Lower lobe of right lung (tissue), 2 donors: ENCODE results near the gene KCNJ6. TPM values are rescaled to one million over a fixed set of nuclear protein-coding genes. Genes with fewer than 3 reads are reported as not detected.

Experiments
- ATAC-seq, 2 donors: fragments of 200-7000 bp; cut with Tn5 transposase; one replicate each; pipeline ENCODE4 v1.9.1; 2020 to 2022; ENCODE audit warnings: mild to moderate bottlenecking in 2 of 2, moderate library complexity in 2 of 2
- DNase-seq: peaks from one replicate; pipeline ENCODE4 v3.0.0-alpha.2; 2020
- H3K27ac ChIP-seq: fragments of 200-600 bp; one replicate; pipeline ENCODE4 v1.8.0; 2022
- H3K27me3 ChIP-seq: fragments of 200-600 bp; one replicate; pipeline ENCODE4 v1.8.0; 2022; ENCODE audit warnings: low read depth
- H3K36me3 ChIP-seq: fragments of 200-600 bp; one replicate; pipeline ENCODE4 v1.8.0; 2022; ENCODE audit warnings: mild to moderate bottlenecking
- H3K4me1 ChIP-seq: fragments of 200-600 bp; one replicate; pipeline ENCODE4 v1.8.0; 2022
- H3K4me3 ChIP-seq: fragments of 200-600 bp; one replicate; pipeline ENCODE4 v1.8.0; 2022; ENCODE audit warnings: mild to moderate bottlenecking
- H3K9me3 ChIP-seq: fragments of 200-600 bp; one replicate; pipeline ENCODE4 v1.8.0; 2022
- intact Hi-C: fragments of 100-400 bp; cut with DNase I; formaldehyde crosslinking; loops from one replicate; pipeline ENCODE4 v1.11.0; 2022
- total RNA-seq: library from RNA; stranded (reverse); fragmentation: NEBNext Ultra II Directional; extraction: Animal tissue kit (Norgen Biotek cat#: 25700); gene quantifications from one replicate; pipeline ENCODE4 v1.2.1, GENCODE V29; 2021
- TF ChIP-seq, protein P1 (sequence below): fragments of 200-600 bp; IDR thresholded peaks from one replicate; pipeline ENCODE4 v1.8.0; 2022; ENCODE audit warnings: antibody characterized with exemption, mild to moderate bottlenecking
- donor health status: DM: no; HTN: yes; CAD: no; lungs with severe emphysema.

Gene KCNJ6
- total RNA-seq, 1 donor from 2014 or later = 0.09 TPM

DNA sequence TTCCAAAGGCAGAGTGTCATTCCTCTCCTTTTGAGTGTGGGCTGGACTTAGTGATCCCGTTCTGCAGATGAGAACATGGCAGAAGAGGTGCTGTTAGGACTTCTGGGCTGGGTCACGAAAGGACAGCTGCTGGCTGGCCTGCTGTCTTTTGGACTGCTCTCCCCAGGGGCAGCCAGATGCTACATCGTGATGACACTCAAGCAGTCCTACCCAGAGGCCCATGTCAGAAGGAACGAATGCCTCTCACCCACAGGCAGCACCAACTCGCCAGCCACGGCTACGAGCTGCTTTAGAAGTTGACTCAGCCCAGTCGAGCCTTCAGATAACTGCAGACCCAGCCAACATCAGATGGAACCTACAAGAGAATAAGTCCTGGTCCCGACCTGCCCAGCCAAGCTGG lies 156.5 kb downstream of the KCNJ6 start:
- H3K4me1 ChIP-seq = no peaks in the 10 kb centered on the region
- no peak overlapping the region for H3K4me3 ChIP-seq
- ATAC-seq = no peak
- DNase-seq = no peak
- no peaks in the 10 kb centered on the region for H3K9me3 ChIP-seq
- no peaks in the 10 kb centered on the region for H3K27me3 ChIP-seq
- H3K36me3 ChIP-seq = no peaks in the 10 kb centered on the region
- intact Hi-C loops = no loop called here
- no peak overlapping the region for H3K27ac ChIP-seq
- TF ChIP-seq, protein P1, sequence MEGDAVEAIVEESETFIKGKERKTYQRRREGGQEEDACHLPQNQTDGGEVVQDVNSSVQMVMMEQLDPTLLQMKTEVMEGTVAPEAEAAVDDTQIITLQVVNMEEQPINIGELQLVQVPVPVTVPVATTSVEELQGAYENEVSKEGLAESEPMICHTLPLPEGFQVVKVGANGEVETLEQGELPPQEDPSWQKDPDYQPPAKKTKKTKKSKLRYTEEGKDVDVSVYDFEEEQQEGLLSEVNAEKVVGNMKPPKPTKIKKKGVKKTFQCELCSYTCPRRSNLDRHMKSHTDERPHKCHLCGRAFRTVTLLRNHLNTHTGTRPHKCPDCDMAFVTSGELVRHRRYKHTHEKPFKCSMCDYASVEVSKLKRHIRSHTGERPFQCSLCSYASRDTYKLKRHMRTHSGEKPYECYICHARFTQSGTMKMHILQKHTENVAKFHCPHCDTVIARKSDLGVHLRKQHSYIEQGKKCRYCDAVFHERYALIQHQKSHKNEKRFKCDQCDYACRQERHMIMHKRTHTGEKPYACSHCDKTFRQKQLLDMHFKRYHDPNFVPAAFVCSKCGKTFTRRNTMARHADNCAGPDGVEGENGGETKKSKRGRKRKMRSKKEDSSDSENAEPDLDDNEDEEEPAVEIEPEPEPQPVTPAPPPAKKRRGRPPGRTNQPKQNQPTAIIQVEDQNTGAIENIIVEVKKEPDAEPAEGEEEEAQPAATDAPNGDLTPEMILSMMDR = no peak

DNA sequence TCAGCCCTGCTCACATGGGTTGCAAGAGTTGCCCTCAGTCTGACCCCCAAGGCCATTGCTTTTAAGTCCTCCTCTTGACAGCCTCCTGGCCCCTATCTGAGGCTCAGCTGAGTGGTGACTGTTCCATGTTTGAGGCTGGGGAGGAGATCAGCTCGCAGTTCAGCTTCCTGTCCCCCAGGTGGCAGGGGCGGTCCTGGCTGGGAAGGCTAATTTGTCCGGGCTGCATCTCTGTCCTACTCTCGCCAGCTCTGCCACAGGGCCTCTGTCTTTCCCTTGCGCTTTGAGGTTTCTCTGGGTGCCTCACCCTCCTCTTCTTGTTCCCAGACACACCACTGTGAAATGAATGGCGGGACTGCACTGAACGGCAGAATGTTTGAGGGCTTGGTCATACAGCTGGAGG lies 157.3 kb downstream of the KCNJ6 start:
- H3K9me3 ChIP-seq = no peaks in the 10 kb centered on the region
- H3K36me3 ChIP-seq = no peaks in the 10 kb centered on the region
- no peaks in the 10 kb centered on the region for H3K27me3 ChIP-seq
- no peak overlapping the region for H3K27ac ChIP-seq
- intact Hi-C loops = no loop called here
- ATAC-seq = peak; percentile 66 to 75
- TF ChIP-seq, protein P1 = peak; percentile 41
- no peak overlapping the region for H3K4me3 ChIP-seq
- DNase-seq = no peak
- no peaks in the 10 kb centered on the region for H3K4me1 ChIP-seq

DNA sequence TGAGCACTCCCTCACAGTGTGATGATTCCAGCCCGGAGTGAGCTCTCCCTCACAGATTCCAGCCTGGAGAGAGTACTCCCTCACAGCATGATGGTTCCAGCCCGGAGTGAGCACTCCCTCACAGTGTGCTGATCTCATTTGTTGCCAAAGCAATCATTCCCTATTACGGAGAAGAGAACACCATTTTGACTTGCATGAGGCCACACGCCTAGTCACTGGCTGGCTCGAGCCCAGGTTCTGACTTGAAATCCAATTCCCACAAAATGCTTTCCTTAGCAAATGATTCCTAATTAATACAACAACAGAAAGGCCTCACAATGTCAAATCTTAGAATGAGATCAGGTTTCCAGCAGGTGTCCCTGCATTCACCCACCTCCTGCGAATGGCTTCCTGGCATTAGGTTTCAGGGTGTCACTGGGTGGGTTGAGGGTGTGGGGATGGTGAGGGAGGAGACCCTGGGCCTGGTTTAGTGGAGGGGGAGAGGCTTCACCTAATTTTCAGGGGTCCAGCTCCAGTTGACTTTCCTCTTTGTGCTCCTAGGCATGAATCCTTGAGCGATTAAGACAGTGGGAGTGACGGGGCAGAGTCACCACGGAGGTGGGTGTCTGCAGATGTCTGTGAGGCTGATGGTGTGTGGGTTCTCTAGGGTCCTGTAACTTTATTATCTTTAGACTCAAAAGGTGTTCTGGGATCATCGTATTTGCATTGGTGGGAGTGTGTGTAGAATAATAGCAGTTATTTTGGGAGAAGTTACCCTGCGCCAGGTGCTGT lies 158.5 kb downstream of the KCNJ6 start:
- Histone ChIP-seq H3K4me3 (no peak overlapping the region), H3K27ac (no peak overlapping the region), H3K36me3 (no peaks in the 10 kb centered on the region), H3K27me3 (no peaks in the 10 kb centered on the region), H3K9me3 (no peaks in the 10 kb centered on the region), H3K4me1 (no peaks in the 10 kb centered on the region)
- DNase-seq (no peak), ATAC-seq (no peak)
- intact Hi-C loops = no loop called here
- TF ChIP-seq, protein P1 = no peak

DNA sequence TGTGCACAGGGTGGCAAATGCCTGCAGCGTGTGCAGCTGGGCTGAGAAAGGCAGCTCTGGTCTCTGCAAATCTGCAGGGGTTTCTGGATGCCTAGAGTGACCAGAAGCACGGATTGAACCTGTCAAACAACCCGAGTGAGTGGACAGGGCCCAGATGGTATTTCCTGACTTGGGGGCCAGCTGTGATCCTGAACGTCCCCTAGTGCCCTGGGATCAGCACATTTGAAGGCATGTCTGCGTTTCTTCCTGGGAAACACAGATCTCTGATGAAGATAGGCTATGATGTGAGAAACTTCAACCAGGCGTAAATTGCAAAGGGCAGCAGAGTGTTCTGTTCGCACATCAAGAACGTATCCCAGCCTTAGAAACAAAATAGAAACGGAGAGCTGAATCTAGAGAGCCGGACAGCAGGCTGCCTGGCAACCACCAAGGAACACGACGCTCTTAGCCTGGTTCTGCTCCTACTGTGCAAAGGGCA lies 163.1 kb downstream of the KCNJ6 start:
- TF ChIP-seq, protein P1 = no peak

DNA sequence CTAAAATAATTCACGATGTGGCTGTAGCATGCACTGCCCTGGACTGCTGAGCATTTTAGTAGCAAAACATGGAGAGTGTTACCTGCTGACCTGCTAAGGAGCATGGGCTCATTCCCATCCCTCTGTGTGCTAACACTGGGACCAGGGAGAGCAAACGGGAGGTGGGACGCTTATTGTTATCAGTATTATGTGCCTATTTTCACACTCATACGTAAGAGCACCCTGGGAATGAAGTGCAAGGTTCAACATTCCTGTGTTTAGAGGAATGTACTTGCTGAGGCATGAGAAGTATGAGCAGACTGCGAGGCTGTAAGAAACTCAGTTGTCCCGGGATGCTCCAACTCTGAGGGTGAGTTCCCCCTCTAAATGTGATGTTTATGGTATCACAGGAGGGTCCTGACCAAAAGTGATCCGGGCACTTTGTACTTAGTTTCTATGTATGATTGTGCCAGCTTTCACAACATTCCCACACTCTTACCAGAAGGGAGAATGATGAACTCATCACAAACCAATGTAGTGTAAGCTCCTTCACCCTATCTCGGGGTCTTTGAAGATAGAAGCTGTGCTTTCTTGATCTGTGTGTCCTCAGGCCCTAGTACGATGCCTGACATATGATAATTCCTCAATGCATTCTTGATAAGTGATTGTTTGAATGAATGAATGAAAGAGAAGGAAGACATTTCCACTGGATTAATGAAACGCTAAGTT lies 164.8 kb downstream of the KCNJ6 start:
- Histone ChIP-seq H3K27ac (no peak overlapping the region), H3K9me3 (no peaks in the 10 kb centered on the region), H3K4me1 (no peaks in the 10 kb centered on the region), H3K27me3 (no peaks in the 10 kb centered on the region), H3K36me3 (no peaks in the 10 kb centered on the region), H3K4me3 (no peak overlapping the region)
- DNase-seq (no peak), ATAC-seq (peak; percentile 49 to 72)
- TF ChIP-seq, protein P1 = no peak
- intact Hi-C loops = no loop called here

More for the DNA sequence above, 163.1 kb downstream of the KCNJ6 start:
- no peak for DNase-seq
- Histone ChIP-seq H3K9me3 (no peaks in the 10 kb centered on the region), H3K4me1 (no peaks in the 10 kb centered on the region), H3K27me3 (no peaks in the 10 kb centered on the region), H3K27ac (no peak overlapping the region), H3K4me3 (no peak overlapping the region), H3K36me3 (no peaks in the 10 kb centered on the region)
- ATAC-seq = peak; percentile 26 to 38
- intact Hi-C loops = no loop called here
